ENCODE data around the gene UBE2E2. TPM values are rescaled to one million over a fixed set of nuclear protein-coding genes. Genes with fewer than 3 reads are reported as not detected.

The UBE2E2 gene
- total RNA-seq, 1 donor from 2014 or later: 28.7 TPM

DNA sequence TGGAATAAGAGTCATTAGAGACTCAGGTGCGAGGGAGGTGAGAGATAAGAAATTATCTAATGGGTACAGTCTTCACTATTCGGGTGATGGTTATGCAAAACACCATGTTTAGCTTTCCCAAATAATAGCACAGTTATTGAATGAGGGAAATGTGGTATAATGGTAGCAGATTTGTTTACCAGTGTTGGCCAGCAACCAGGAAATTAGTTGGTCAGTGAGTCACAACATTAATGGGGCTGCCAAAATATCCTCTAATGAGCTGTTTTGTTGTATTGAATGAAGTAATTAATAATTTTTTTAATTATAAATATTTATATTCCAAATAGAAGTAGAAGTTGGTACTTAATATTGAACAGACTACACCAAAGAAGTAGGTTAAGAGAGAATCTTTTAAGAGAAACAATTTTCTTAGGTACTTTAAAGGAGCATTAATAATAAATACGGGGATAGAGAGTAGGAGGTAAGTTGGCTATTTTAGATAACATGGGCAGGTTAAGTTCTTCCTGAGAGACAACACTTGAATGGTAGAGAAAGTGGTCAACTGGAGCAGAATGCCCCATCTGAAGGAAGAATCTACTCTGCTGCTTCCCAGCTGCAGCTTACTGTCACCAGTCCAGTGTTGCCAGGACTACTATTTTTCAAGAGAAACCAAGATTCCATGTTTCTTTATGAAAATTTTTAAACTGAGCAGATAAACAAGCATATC is 218.8 kb downstream of the UBE2E2 start:
- H3K4me3 ChIP-seq (ENCODE audit: low read depth, low read length): no peak overlapping the region
- DNase-seq (ENCODE audit: low read depth): no peak
- no peaks in the 10 kb centered on the region for H3K36me3 ChIP-seq (ENCODE audit: control insufficient read depth, insufficient read depth, low read length)
- TF ChIP-seq, protein P1, sequence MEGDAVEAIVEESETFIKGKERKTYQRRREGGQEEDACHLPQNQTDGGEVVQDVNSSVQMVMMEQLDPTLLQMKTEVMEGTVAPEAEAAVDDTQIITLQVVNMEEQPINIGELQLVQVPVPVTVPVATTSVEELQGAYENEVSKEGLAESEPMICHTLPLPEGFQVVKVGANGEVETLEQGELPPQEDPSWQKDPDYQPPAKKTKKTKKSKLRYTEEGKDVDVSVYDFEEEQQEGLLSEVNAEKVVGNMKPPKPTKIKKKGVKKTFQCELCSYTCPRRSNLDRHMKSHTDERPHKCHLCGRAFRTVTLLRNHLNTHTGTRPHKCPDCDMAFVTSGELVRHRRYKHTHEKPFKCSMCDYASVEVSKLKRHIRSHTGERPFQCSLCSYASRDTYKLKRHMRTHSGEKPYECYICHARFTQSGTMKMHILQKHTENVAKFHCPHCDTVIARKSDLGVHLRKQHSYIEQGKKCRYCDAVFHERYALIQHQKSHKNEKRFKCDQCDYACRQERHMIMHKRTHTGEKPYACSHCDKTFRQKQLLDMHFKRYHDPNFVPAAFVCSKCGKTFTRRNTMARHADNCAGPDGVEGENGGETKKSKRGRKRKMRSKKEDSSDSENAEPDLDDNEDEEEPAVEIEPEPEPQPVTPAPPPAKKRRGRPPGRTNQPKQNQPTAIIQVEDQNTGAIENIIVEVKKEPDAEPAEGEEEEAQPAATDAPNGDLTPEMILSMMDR (IDR thresholded peaks at IDR 0.05; ENCODE audit: insufficient read depth, low read length, poor library complexity, severe bottlenecking): no peak
- H3K27me3 ChIP-seq (ENCODE audit: control insufficient read depth, insufficient read depth, low read length): no peaks in the 10 kb centered on the region

DNA sequence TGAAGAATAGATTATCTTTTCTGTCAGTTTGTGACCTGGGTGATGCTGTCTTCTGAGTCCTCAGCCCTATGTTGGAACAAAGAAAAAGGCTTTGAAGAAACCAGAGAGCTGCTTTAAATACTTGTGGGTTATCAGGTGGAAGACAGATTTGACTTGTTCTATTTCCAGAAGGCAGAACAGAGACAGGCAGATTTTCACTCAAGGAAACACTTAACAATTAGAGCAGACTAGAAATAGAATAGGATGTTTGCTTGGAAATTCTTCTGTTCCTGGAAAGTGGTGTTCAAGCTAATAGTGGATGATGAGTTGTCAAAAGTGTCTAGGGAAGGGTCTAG is 219.4 kb downstream of the UBE2E2 start:
- TF ChIP-seq, protein P1 (IDR thresholded peaks at IDR 0.05; ENCODE audit: insufficient read depth, low read length, poor library complexity, severe bottlenecking): no peak
- Histone ChIP-seq H3K36me3 (ENCODE audit: control insufficient read depth, insufficient read depth, low read length) (no peaks in the 10 kb centered on the region), H3K4me3 (ENCODE audit: low read depth, low read length) (no peak overlapping the region), H3K27me3 (ENCODE audit: control insufficient read depth, insufficient read depth, low read length) (no peaks in the 10 kb centered on the region)
- DNase-seq (ENCODE audit: low read depth): no peak

DNA sequence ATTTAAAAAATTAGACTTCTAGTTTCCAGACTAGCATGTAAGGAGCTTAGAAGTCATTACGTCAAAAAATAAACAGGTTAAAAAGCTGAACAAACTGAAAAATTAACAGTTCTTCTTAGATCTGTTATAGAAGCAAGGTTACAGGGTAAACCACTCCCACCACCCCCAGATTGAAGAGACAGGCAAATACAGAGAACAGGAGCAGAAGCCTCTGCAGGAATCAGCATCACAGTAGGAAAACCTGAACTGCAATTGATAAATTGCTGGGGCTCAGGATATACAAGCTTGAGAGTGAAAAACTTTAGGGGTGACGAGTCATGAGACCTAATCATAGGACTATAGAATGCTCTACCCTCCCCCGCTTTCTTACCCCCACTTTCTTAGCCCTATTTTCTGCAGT is 222.3 kb downstream of the UBE2E2 start:
- DNase-seq (ENCODE audit: low read depth): no peak
- Histone ChIP-seq H3K36me3 (ENCODE audit: control insufficient read depth, insufficient read depth, low read length) (no peaks in the 10 kb centered on the region), H3K27me3 (ENCODE audit: control insufficient read depth, insufficient read depth, low read length) (no peaks in the 10 kb centered on the region), H3K4me3 (ENCODE audit: low read depth, low read length) (no peak overlapping the region)
- TF ChIP-seq, protein P1 (IDR thresholded peaks at IDR 0.05; ENCODE audit: insufficient read depth, low read length, poor library complexity, severe bottlenecking): no peak

DNA sequence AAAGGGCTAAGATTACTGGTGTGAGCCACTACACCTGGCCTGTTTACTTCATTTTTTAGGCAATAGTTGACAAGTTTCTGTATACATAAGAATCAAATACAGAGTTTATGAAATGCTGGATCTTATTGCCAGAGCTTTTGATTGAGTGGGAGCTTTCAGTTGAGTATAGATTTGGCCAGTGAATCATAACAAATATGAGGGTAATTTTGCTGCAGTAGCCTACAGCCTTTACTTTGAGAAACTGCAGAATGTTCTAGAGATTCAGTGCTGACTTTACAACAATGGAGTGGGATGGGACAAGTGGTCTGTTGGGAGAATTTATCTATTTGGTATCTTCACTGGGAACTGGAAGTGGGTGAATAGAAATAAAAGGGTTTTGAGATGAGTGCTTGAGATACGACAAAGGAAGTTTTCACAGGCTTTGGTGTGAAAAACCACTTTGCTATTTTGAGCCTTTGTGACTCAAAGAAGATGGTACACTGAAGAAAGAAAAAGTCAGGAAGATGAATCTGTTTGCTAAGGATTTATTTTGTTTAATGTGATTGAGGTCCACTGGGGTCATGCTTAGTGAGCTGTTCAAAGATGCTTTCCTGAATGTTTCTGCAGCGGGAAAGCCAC is 227.8 kb downstream of the UBE2E2 start:
- no peak for DNase-seq (ENCODE audit: low read depth)
- Histone ChIP-seq H3K4me3 (ENCODE audit: low read depth, low read length) (no peak overlapping the region), H3K36me3 (ENCODE audit: control insufficient read depth, insufficient read depth, low read length) (no peaks in the 10 kb centered on the region), H3K27me3 (ENCODE audit: control insufficient read depth, insufficient read depth, low read length) (no peaks in the 10 kb centered on the region)
- TF ChIP-seq, protein P1 (IDR thresholded peaks at IDR 0.05; ENCODE audit: insufficient read depth, low read length, poor library complexity, severe bottlenecking): no peak

DNA sequence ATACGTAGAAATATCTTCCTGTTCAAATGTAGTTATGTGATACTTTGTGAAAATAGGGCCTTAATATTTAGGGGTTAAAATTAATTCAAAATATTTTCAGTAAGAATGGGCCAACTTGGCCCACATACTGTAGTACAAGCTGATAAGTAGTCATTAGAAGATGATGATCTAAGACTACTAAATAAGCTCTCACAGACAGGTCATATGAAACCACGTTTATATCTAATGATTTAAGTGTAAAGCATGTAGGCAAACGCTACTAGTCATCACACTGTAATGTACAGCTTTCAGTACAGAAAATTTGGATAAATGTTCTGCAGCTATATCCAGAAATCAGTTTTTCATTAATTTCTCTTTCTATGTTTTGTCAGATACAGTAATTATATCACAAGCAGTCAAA is 228.6 kb downstream of the UBE2E2 start:
- Histone ChIP-seq H3K4me3 (ENCODE audit: low read depth, low read length) (no peak overlapping the region), H3K36me3 (ENCODE audit: control insufficient read depth, insufficient read depth, low read length) (no peaks in the 10 kb centered on the region), H3K27me3 (ENCODE audit: control insufficient read depth, insufficient read depth, low read length) (no peaks in the 10 kb centered on the region)
- DNase-seq (ENCODE audit: low read depth): no peak
- TF ChIP-seq, protein P1 (IDR thresholded peaks at IDR 0.05; ENCODE audit: insufficient read depth, low read length, poor library complexity, severe bottlenecking): no peak

DNA sequence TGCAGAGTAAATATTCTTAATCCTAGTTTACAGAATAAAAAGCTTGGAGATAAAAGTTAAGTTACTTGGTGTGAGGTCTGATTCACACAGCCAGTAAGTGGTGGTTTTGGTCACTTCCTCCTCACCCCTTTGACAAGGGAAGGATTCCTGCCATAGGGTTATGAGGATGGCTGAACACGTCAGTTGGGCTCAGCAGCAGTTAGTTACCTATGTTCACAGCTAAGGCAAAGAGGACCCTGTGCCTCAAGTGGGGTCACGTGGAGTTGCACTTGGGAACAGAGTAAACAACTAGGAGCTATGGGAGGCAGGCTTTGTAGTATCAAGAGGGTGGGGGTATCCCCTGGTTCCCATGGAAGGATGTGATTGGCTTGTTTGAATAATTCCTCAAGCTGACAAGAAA is 232.2 kb downstream of the UBE2E2 start:
- TF ChIP-seq, protein P1 (IDR thresholded peaks at IDR 0.05; ENCODE audit: insufficient read depth, low read length, poor library complexity, severe bottlenecking): no peak
- H3K36me3 ChIP-seq (ENCODE audit: control insufficient read depth, insufficient read depth, low read length): no peaks in the 10 kb centered on the region
- no peaks in the 10 kb centered on the region for H3K27me3 ChIP-seq (ENCODE audit: control insufficient read depth, insufficient read depth, low read length)
- H3K4me3 ChIP-seq (ENCODE audit: low read depth, low read length): no peak overlapping the region
- DNase-seq (ENCODE audit: low read depth): no peak

Data from kidney epithelial cell (primary cell).